ENCODE data around the gene PRSS3.

GRCh38 chr9:33795281-33795680, at the start of gene PRSS3:
- TF ChIP-seq EZH2 (IDR thresholded peaks at IDR 0.05; ENCODE audit: borderline replicate concordance, insufficient read depth, low read length, poor library complexity, severe bottlenecking) (no peak), EP300 (conservative IDR thresholded peaks at IDR 0.05; ENCODE audit: poor library complexity, severe bottlenecking) (no peak), CTCF (IDR thresholded peaks at IDR 0.05; ENCODE audit: poor library complexity, severe bottlenecking) (no peak)
